Left ventricle myocardium inferior (tissue), 1 donor: ENCODE results near the gene DLL4. TPM values are rescaled to one million over a fixed set of nuclear protein-coding genes. Genes with fewer than 3 reads are reported as not detected.

Experiments used
- DNase-seq: peaks from one replicate; pipeline ENCODE4 v3.0.0-alpha.2; 2020
- H3K27ac ChIP-seq: fragments of 200-600 bp; replicated peaks from 2 replicates; pipeline ENCODE4 v1.8.0; 2021
- H3K27me3 ChIP-seq: fragments of 200-600 bp; 2 replicates; pipeline ENCODE4 v1.8.0; 2021; ENCODE audit warnings: low read depth
- H3K36me3 ChIP-seq: fragments of 200-600 bp; 2 replicates; pipeline ENCODE4 v1.8.0; 2021
- H3K4me1 ChIP-seq: fragments of 200-600 bp; 2 replicates; pipeline ENCODE4 v1.8.0; 2021
- H3K4me3 ChIP-seq: fragments of 200-600 bp; 2 replicates; pipeline ENCODE4 v1.8.0; 2021; ENCODE audit warnings: mild to moderate bottlenecking, moderate library complexity
- H3K9me3 ChIP-seq: fragments of 200-600 bp; replicated peaks from 2 replicates; pipeline ENCODE4 v1.8.0; 2021
- intact Hi-C: fragments of 100-400 bp; cut with micrococcal nuclease; formaldehyde crosslinking; loops from one replicate; pipeline ENCODE4 v1.11.0; 2022
- total RNA-seq: library from RNA; stranded (reverse); fragmentation: NEBNext Ultra II Directional; extraction: Animal tissue kit (Norgen Biotek cat#: 25700); gene quantifications from one replicate; pipeline ENCODE4 v1.2.1, GENCODE V29; 2021
- TF ChIP-seq, protein P1 (sequence below): fragments of 200-600 bp; IDR thresholded peaks from 2 replicates; pipeline ENCODE4 v1.8.0; 2021; ENCODE audit warnings: antibody characterized with exemption, mild to moderate bottlenecking, borderline replicate concordance
- donor health status: DM: no; HTN: yes; CAD: no; lungs with severe emphysema.

Gene DLL4
- total RNA-seq, 1 donor from 2014 or later, result 11.1 TPM

DNA sequence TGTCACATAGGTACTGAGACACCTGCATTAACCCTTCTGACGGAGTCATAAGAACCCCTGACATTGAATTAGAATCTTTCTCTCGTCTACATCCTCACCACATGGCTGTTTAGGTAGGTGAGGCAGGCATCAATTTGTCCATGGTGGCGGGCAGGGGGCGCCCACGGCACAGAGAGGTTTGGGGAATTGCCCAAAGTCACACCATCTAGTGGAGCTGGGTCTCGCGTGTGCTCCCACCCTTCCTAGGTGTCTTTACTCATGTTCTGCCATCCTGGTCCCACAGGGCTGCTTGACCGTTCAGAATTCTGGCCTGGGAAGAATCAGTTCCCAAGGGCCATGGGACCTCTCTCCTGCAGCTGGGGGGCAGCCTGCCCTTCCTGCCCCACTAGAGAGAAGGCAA is 14.7 kb upstream of the DLL4 start:
- Histone ChIP-seq H3K27me3 (no peaks in the 10 kb centered on the region), H3K36me3 (no peaks in the 10 kb centered on the region), H3K9me3 (no peaks in the 10 kb centered on the region), H3K27ac (peak overlapping the region; percentile 87), H3K4me1 (peaks cover 48% of the 10 kb centered on the region), H3K4me3 (no peak overlapping the region)
- intact Hi-C loops, result no loop called here
- TF ChIP-seq, protein P1, sequence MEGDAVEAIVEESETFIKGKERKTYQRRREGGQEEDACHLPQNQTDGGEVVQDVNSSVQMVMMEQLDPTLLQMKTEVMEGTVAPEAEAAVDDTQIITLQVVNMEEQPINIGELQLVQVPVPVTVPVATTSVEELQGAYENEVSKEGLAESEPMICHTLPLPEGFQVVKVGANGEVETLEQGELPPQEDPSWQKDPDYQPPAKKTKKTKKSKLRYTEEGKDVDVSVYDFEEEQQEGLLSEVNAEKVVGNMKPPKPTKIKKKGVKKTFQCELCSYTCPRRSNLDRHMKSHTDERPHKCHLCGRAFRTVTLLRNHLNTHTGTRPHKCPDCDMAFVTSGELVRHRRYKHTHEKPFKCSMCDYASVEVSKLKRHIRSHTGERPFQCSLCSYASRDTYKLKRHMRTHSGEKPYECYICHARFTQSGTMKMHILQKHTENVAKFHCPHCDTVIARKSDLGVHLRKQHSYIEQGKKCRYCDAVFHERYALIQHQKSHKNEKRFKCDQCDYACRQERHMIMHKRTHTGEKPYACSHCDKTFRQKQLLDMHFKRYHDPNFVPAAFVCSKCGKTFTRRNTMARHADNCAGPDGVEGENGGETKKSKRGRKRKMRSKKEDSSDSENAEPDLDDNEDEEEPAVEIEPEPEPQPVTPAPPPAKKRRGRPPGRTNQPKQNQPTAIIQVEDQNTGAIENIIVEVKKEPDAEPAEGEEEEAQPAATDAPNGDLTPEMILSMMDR, result no peak
- no peak for DNase-seq

- DNase-seq, result no peak
- TF ChIP-seq, protein P1, result no peak
- no peak overlapping the region for H3K4me3 ChIP-seq
- H3K27me3 ChIP-seq, result no peaks in the 10 kb centered on the region
- no peaks in the 10 kb centered on the region for H3K36me3 ChIP-seq
- peaks cover 43% of the 10 kb centered on the region for H3K4me1 ChIP-seq
- intact Hi-C loops, result no loop called here
- H3K27ac ChIP-seq, result peak overlapping the region; percentile 87
- H3K9me3 ChIP-seq, result no peaks in the 10 kb centered on the region
Measured at GRCh38 chr15:40915116-40915661, 14.0 kb upstream of the DLL4 start.

DNA sequence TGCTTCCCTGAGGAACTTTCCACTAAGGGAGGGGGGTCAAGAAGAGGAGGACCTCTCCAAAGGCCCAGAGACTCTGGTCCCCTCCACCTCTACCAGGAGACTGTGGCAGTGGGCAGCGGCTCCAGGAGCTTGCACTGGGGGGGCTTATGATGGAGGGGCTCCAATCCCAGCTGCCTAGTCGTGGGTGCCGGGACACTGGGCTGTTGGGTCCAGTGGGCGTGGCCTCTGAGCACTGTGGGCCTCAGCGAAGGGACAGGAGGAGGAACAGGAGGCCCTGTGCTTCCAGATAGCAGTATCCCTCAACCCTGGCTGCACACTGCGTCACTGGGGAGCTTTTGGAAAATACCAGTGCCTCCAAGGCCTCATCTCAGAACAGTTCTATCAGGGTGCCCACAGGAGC is 13.5 kb upstream of the DLL4 start:
- Histone ChIP-seq H3K36me3 (no peaks in the 10 kb centered on the region), H3K4me3 (no peak overlapping the region), H3K27ac (peak overlapping the region; percentile 87), H3K27me3 (no peaks in the 10 kb centered on the region), H3K9me3 (no peaks in the 10 kb centered on the region), H3K4me1 (peaks cover 39% of the 10 kb centered on the region)
- intact Hi-C loops, result no loop called here
- TF ChIP-seq, protein P1, result no peak
- DNase-seq, result no peak

- Histone ChIP-seq H3K4me1 (peaks cover 44% of the 10 kb centered on the region), H3K27me3 (no peaks in the 10 kb centered on the region), H3K9me3 (no peaks in the 10 kb centered on the region), H3K27ac (peak overlapping the region; percentile 87), H3K36me3 (no peaks in the 10 kb centered on the region), H3K4me3 (peak overlapping the region; percentile 54)
- TF ChIP-seq, protein P1, result no peak
- intact Hi-C loops, result no loop called here
- no peak for DNase-seq
Measured at GRCh38 chr15:40917585-40917984, 11.6 kb upstream of the DLL4 start.

DNA sequence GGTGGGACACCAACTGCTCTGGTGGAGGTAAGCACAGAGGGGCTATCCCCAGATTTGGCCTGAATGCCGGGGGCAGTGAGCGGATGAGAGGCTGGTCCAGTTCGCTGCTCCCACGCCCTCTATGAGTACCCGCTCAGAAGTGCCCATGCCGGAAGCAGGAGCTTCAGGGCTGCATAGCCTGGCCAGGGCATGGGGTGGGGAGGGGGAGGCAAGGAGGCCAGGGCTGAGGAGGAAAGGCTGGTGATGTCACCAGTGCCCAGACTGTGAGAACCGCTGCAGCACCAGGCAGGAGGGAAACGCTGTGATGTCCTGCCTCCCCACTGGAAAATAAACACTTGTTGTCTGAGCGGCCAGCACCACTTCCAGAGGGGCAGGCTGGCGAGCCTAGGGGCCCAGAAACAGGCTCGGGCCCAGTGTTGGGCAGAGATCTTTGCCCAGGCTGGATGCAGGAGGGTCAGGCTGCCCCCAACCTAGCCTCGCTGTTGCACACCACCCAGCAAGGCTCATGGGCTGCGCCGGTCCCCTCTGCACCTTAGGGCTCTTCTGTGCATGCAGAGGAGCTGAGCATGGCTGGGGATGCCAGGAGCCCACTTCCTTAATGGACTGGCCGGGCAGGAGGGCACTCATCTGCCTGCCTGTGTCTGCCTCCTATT is 10.9 kb upstream of the DLL4 start:
- Histone ChIP-seq H3K27me3 (no peaks in the 10 kb centered on the region), H3K4me1 (peaks cover 47% of the 10 kb centered on the region), H3K36me3 (no peaks in the 10 kb centered on the region), H3K4me3 (peak overlapping the region; percentile 54), H3K27ac (peak overlapping the region; percentile 87), H3K9me3 (no peaks in the 10 kb centered on the region)
- intact Hi-C loops, result no loop called here
- TF ChIP-seq, protein P1, result no peak
- DNase-seq, result no peak
